PFSK-1 (cell line): ENCODE results near the gene TMEM169. TPM values are rescaled to one million over a fixed set of nuclear protein-coding genes. Genes with fewer than 3 reads are reported as not detected.

Experiments
- FOXP2 ChIP-seq: optimal IDR thresholded peaks from 2 replicates; pipeline ENCODE3; 2011; ENCODE audit warnings: borderline replicate concordance, control low read depth, inconsistent platforms; ENCODE audit not compliant: insufficient read depth; ENCODE audit errors: extremely low read length, extremely low read depth
- POLR2AphosphoS5 ChIP-seq: IDR thresholded peaks from 2 replicates; pipeline ENCODE4 v1.6.1; 2012; ENCODE audit warnings: low read depth, mild to moderate bottlenecking, control low read depth, low read length, moderate library complexity
- REST ChIP-seq, 2 experiments: IDR thresholded peaks; 2 replicates each; pipeline versions ENCODE4 v1.6.1 to v1.8.0; 2011 to 2012; ENCODE audit warnings: low read depth in 2 of 2, low read length in 2 of 2, control low read depth in 1 of 2, inconsistent platforms in 1 of 2, mild to moderate bottlenecking in 1 of 2, moderate library complexity in 1 of 2; ENCODE audit not compliant: insufficient read depth in 1 of 2
- SIN3A ChIP-seq: IDR thresholded peaks from 2 replicates; pipeline ENCODE4 v1.6.1; 2012; ENCODE audit warnings: mild to moderate bottlenecking, low read length, moderate library complexity, borderline replicate concordance; ENCODE audit not compliant: insufficient read depth
- TAF1 ChIP-seq: IDR thresholded peaks from 2 replicates; pipeline ENCODE4 v1.6.1; 2012; ENCODE audit warnings: low read length, control low read depth, borderline replicate concordance; ENCODE audit not compliant: insufficient read depth
- polyA plus RNA-seq: library from polyadenylated mRNA; unstranded; fragments of >200 nt; gene quantifications from one replicate; pipeline ENCODE4 v1.2.1, GENCODE V29; 2012; ENCODE audit warnings: low read depth, missing spikeins; ENCODE audit not compliant: insufficient read length

The TMEM169 gene
- 0.55 TPM for polyA plus RNA-seq

- TF ChIP-seq TAF1 (0 out of 2 replicates have a peak, but pooled peaks have one; percentile 51), REST (IDR thresholded peaks at IDR 0.05; ENCODE audit: insufficient read depth in 1 of 2, low read depth in 2 of 2, low read length in 2 of 2) (no peak), POLR2AphosphoS5 (peak; percentile 73), SIN3A (0 out of 2 replicates have a peak, but pooled peaks have one; percentile 19), FOXP2 (no peak)
Observed at GRCh38 chr2:216081487-216082116, at the start of gene TMEM169, which contains the start of gene PECR. Gene TMEM169 (plus strand): TSS chr2:216081919. CDS start chr2:216095964, 14,045 bp downstream. Gene PECR (minus strand): TSS chr2:216081809. CDS start chr2:216081741, 68 bp downstream.

GRCh38 chr2:216031960-216032689 lies 49.6 kb upstream of the TMEM169 start:
- TF ChIP-seq FOXP2 (no peak), TAF1 (no peak), REST (IDR thresholded peaks at IDR 0.05; ENCODE audit: insufficient read depth in 1 of 2, low read depth in 2 of 2, low read length in 2 of 2) (no peak), SIN3A (no peak), POLR2AphosphoS5 (no peak)

GRCh38 chr2:216033403-216033802 lies 48.3 kb upstream of the TMEM169 start:
- TF ChIP-seq FOXP2: no peak
- no peak for TF ChIP-seq REST (IDR thresholded peaks at IDR 0.05; ENCODE audit: insufficient read depth in 1 of 2, low read depth in 2 of 2, low read length in 2 of 2)
- TF ChIP-seq SIN3A: no peak
- TF ChIP-seq POLR2AphosphoS5: no peak
- TF ChIP-seq TAF1: no peak

- no peak for TF ChIP-seq SIN3A
- TF ChIP-seq POLR2AphosphoS5: no peak
- no peak for TF ChIP-seq FOXP2
- no peak for TF ChIP-seq TAF1
- no peak for TF ChIP-seq REST (IDR thresholded peaks at IDR 0.05; ENCODE audit: insufficient read depth in 1 of 2, low read depth in 2 of 2, low read length in 2 of 2)
Observed at GRCh38 chr2:216034065-216034464, 47.7 kb upstream of the TMEM169 start.
